DMS114 treated with DMSO at 0.1 percent for 48 hours (cell line): ENCODE data around the gene MACO1.
"Not testable (repeated sequence)": the region's sequence is repeated elsewhere in the genome, so short reads cannot be mapped to it uniquely, and the experiment has no call there.

Experiments
- DNase-seq: peaks from one replicate; lab custom pipeline; 2025; ENCODE audit not compliant: unreplicated experiment; lab: John Stamatoyannopoulos, UW

MACO1 gene

GRCh38 chr1:25430073-25430966, at the start of gene MACO1:
Gene MACO1, plus strand, starts transcription at chr1:25430897. Its CDS starts 202 bp downstream, at chr1:25431099.
- peak; percentile 95 for DNase-seq

- DNase-seq: not testable (repeated sequence)
Observed at GRCh38 chr1:25382543-25382942, 48.2 kb upstream of the MACO1 start.

- DNase-seq: not testable (repeated sequence)
Observed at GRCh38 chr1:25383090-25383489, 47.6 kb upstream of the MACO1 start.

- not testable (repeated sequence) for DNase-seq
Observed at GRCh38 chr1:25383875-25384274, 46.8 kb upstream of the MACO1 start.

GRCh38 chr1:25387096-25387495, 43.6 kb upstream of the MACO1 start:
- DNase-seq: not testable (repeated sequence)

- DNase-seq: not testable (repeated sequence)
Observed at GRCh38 chr1:25388691-25389090, 42.0 kb upstream of the MACO1 start.

- DNase-seq: not testable (repeated sequence)
Observed at GRCh38 chr1:25389721-25390120, 41.0 kb upstream of the MACO1 start.

GRCh38 chr1:25392841-25393240, 37.9 kb upstream of the MACO1 start:
- no peak for DNase-seq

- DNase-seq: not testable (repeated sequence)
Observed at GRCh38 chr1:25397549-25397948, 33.1 kb upstream of the MACO1 start.

- not testable (repeated sequence) for DNase-seq
Observed at GRCh38 chr1:25398079-25398478, 32.6 kb upstream of the MACO1 start.

GRCh38 chr1:25402947-25403803, 27.5 kb upstream of the MACO1 start:
- not testable (repeated sequence) for DNase-seq

GRCh38 chr1:25405731-25406305, 24.9 kb upstream of the MACO1 start:
- DNase-seq: not testable (repeated sequence)

- DNase-seq: not testable (repeated sequence)
Observed at GRCh38 chr1:25409641-25410427, 20.9 kb upstream of the MACO1 start.

- DNase-seq: not testable (repeated sequence)
Observed at GRCh38 chr1:25412872-25413623, 17.6 kb upstream of the MACO1 start.

- not testable (repeated sequence) for DNase-seq
Observed at GRCh38 chr1:25414157-25414556, 16.5 kb upstream of the MACO1 start.

- DNase-seq: not testable (repeated sequence)
Observed at GRCh38 chr1:25414578-25414977, 16.1 kb upstream of the MACO1 start.

GRCh38 chr1:25417280-25417679, 13.4 kb upstream of the MACO1 start:
- not testable (repeated sequence) for DNase-seq

GRCh38 chr1:25419339-25419738, 11.4 kb upstream of the MACO1 start:
- not testable (repeated sequence) for DNase-seq

- DNase-seq: not testable (repeated sequence)
Observed at GRCh38 chr1:25420715-25421114, 10.0 kb upstream of the MACO1 start, which contains the start of gene RHCE. Gene RHCE, minus strand, starts transcription at chr1:25420825. Its CDS starts 39 bp downstream, at chr1:25420786.
